Measurements from ENCODE around the gene TAP2.

The TAP2 gene

GRCh38 chr6:32853541-32854375, 15.2 kb upstream of the TAP2 start, which contains the start of the genes PSMB9 and TAP1:
TSS of gene PSMB9 (plus strand) at chr6:32854192. CDS start at chr6:32854230, 38 bp downstream.
TSS of gene TAP1 (minus strand) at chr6:32853704. CDS start at chr6:32853636, 68 bp downstream.
- peak; percentile 92 for DNase-seq

GRCh38 chr6:32852844-32853540, 14.5 kb upstream of the TAP2 start:
- DNase-seq: peak; percentile 42

- DNase-seq: no peak
These were observed 13.7 kb upstream of the TAP2 start for GRCh38 chr6:32852018-32852843.

- no peak for DNase-seq
These were observed 12.5 kb upstream of the TAP2 start for GRCh38 chr6:32851025-32851424.

GRCh38 chr6:32849126-32849525, 10.6 kb upstream of the TAP2 start:
- DNase-seq: no peak

- no peak for DNase-seq
These were observed 9.3 kb upstream of the TAP2 start for GRCh38 chr6:32847795-32848194.

GRCh38 chr6:32847004-32847403, 8.5 kb upstream of the TAP2 start:
- no peak for DNase-seq

GRCh38 chr6:32845384-32845884, 6.9 kb upstream of the TAP2 start:
- DNase-seq: no peak

- DNase-seq: no peak
These were observed 6.4 kb upstream of the TAP2 start for GRCh38 chr6:32844839-32845383.

- DNase-seq: peak; percentile 87
These were observed 5.7 kb upstream of the TAP2 start, which contains the start of gene PSMB8 for GRCh38 chr6:32843979-32844838. TSS of gene PSMB8 (minus strand) at chr6:32844047. CDS start at chr6:32843996, 51 bp downstream.

GRCh38 chr6:32843331-32843978, 4.9 kb upstream of the TAP2 start:
- DNase-seq: no peak

- DNase-seq: no peak
These were observed 4.2 kb upstream of the TAP2 start for GRCh38 chr6:32842690-32843089.

GRCh38 chr6:32842021-32842650, 3.6 kb upstream of the TAP2 start:
- no peak for DNase-seq

GRCh38 chr6:32840604-32841246, 2.2 kb upstream of the TAP2 start:
- no peak for DNase-seq

GRCh38 chr6:32839356-32839755, 817 bp upstream of the TAP2 start:
- DNase-seq: no peak

GRCh38 chr6:32837651-32838113, 857 bp downstream of the TAP2 start:
- peak; percentile 22 for DNase-seq

- no peak for DNase-seq
These were observed 1.7 kb downstream of the TAP2 start for GRCh38 chr6:32836873-32837272.

GRCh38 chr6:32835167-32835893, 3.2 kb downstream of the TAP2 start:
- DNase-seq: no peak

GRCh38 chr6:32833664-32834063, 4.9 kb downstream of the TAP2 start:
- DNase-seq: no peak

All from HCEC 1CT (cell line).